ENCODE measurements around the gene KCP.
A peak's percentile ranks its signal among the peaks of the same experiment; 100 is the strongest.

The KCP gene

GRCh38 chr7:128885370-128886187, 24.9 kb downstream of the KCP start:
- DNase-seq, result no peak

DNA sequence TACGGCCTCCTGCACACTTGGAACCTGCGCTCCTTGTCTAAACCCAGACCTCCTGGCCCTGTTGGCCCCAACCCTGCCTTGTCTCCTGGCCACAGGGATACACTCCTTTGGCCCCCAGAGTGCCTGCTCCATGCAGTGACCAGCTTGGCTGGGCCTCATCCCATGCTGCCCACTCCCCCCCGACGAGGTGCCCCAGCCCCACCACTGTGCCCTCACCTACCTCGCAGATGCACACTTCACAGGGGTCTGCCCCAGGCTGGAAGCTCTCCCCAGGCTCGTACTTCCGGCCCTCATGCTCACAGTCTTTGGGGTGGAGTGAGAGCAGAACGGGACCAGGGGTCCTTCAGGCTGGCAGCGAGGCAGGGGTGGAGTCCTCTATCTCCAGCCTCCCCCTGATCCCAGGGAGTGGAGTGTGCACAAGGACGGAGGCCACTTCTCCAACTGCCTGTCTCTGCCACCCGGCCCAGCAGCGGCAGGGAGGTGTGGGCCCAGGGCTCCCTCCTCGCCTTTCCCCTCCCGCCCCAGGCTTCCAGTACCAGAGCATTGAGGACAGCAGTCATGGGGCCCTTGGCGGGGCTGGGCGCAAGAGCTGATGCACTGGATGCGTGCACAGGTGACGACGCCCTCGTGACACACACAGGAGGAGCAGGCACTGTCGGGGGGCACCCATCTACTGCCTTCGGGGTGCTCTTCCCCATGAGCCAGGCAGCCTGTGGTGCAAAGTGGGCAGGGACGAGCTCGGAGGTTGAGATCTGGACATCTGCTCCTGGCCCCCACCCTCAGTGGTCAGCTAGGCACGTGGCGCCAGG, 25.7 kb downstream of the KCP start:
- no peak for DNase-seq

GRCh38 chr7:128883622-128884448, 26.7 kb downstream of the KCP start:
- peak; percentile 87 for DNase-seq

- DNase-seq, result no peak
Measured at GRCh38 chr7:128882134-128882533, 28.4 kb downstream of the KCP start.

DNA sequence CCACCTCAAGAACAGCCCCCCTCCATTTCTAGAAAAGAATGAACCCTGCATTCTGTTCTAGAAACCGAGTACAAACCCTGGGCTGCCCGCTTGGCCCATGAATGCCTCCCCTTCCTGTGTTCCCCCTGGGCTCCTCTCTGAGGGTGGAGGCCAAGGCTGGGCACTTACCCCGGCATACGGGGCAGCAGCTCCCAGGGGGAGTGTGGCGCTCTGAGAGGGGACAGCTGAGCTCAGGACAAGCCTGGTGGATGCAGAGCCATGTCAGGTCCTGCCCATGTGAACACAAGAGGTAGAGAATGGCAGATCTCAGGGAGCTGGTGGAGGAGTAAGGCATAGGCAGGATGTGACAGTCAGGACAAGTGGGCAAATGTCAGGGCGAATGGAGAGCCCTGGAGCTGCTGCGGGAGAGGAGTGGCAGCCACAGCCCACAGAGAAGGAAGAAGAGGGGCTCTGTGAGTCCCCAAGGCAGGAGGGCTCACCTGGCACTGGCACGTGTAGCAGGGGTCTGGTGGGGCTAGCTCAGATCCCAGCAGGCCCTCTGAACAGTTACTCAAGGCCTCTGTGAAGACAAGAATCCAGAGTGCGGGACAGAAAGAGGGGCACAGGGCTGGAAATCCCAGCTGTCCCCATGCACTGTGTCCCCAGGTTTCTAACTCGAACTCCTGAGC, 28.9 kb downstream of the KCP start:
- DNase-seq, result no peak

DNA sequence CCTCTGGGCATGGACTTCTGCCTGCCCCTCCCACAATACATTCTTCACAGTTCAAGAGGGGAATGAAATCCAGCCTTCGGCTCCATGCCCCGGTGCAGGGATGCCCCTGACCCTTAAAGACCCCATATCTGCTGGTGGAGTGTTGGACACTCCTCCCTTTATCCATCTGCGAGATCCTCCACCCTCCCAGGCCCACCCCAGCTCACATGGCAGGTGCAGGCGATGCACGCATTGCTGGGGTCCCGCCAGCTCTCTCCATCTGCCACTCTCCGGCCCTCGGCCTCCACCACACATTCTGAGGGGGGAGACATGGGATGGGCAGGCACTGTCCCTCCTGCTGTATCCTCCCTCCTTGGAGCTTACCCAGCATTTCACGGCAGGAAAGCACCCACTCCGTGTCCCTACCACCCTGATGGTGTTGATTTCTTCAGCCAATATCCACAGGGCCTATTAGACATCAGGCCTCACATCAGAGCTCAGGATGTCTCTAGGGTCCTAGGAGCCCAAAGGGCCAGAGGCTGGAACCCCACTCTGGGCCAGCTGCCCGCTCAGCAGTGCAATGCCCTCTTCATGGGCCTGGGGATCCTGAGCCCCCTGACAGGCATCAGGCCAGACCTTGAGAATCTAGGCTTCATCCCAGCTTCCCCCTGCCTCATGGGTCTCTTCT, 29.6 kb downstream of the KCP start:
- no peak for DNase-seq

GRCh38 chr7:128879939-128880746, 30.4 kb downstream of the KCP start:
- peak; percentile 88 for DNase-seq

- DNase-seq, result no peak
Measured at GRCh38 chr7:128879461-128879938, 31.0 kb downstream of the KCP start.

DNA sequence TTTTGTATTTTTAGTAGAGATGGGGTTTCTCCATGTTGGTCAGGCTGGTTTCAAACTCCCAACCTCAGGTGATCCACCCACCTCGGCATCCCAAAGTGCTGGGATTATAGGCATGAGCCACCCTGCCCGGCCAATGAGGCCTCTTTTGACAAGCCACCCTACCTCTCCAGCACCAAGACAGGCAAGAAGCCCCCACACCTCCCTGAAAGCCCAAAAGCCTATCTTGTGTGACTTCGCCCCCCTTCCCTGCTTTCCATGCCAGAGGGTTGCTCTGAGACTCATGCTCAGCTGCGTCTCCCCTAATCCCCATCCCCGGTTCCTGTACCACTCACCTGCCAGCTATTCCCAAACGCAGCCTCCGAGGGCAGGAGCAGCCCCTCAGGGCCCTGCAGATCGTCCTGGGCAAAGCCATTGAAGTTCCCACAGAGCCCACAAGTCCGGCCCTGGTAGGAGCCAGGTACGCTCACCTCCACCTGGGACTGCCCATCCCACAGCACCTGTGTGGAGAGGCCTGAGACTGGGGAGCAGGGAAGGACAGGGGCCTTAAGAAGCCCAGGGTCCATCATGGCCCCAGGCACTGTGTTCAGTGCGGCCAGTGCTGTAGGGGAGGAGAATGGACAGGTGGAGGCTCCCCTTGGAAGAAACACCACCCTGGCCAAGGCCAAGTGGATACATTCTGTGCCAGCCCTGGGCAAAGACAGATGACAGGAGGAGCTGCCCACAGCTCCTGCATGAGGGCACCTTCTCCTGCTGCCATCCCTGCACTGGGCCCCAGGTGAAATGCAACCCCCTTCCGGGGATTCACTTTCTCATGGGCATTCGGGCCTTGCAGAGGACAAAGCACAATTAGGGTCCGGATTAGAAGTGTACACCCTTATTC, 32.0 kb downstream of the KCP start:
- no peak for DNase-seq

- no peak for DNase-seq
Measured at GRCh38 chr7:128877756-128878120, 32.8 kb downstream of the KCP start.

GRCh38 chr7:128876978-128877755, 33.3 kb downstream of the KCP start:
- no peak for DNase-seq

DNA sequence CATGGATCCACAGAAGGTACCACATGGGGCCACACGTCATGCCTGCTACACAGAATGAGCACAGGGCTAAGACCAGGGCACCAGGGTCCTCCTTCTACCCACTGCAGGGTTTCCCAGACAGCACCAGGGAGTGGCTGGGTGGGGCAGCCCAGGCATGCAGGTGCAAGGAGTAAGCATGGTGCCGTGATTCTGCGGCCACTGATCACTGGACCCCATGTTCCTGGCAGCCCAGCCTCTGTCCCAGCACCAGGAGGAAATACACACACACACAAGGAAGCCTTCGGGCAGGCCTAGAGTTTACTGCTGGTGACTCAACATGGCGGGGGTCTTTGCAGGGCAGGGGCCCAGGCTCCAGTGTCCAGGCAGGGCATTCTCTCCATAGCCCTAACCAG, 33.9 kb downstream of the KCP start:
- no peak for DNase-seq

- DNase-seq, result no peak
Measured at GRCh38 chr7:128876127-128876526, 34.4 kb downstream of the KCP start.

DNA sequence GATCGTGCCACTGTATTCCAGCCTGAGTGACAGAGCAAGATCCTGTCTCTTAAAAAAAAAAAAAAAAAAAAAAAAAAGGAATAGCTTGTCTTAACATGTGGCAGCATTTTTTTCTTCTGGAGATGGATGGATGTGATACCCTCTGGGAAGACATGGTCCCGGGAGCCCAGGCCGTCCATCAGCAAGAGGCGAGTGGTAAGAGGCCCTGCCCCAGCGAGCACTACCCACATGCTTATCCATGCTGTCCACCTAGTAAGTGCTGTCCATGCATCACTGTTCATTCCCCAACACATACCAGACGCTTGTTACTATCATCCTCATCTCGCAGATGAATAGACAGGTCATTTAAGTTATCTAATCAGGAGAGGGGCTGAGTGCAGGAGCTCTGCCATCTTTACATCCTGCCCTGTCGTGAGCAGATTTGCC, 35.0 kb downstream of the KCP start:
- DNase-seq, result no peak

- DNase-seq, result no peak
Measured at GRCh38 chr7:128874140-128875031, 36.1 kb downstream of the KCP start.

GRCh38 chr7:128873234-128873633, 37.3 kb downstream of the KCP start:
- no peak for DNase-seq

DNA sequence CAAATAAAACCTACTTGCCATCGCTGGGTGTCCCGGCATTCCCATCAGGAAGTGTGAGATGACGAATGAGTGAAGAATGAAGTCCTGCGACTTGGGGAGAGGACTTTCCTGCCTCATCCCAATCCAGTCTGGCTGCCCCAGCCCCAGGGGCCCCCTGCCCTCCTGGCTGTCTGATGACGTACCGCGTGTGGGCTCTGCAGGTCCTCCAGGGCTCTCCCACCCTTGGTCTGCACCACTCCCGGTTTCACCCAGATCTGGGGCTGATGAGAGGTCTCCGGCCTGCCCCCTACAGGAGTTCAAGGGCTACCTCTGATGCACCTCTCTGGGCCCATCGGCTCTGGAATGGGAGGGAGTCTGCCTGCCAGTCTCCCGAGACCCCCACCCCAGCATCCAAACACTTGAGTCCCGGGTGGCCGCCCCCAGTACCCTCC, 38.1 kb downstream of the KCP start:
- DNase-seq, result peak; percentile 23

DNA sequence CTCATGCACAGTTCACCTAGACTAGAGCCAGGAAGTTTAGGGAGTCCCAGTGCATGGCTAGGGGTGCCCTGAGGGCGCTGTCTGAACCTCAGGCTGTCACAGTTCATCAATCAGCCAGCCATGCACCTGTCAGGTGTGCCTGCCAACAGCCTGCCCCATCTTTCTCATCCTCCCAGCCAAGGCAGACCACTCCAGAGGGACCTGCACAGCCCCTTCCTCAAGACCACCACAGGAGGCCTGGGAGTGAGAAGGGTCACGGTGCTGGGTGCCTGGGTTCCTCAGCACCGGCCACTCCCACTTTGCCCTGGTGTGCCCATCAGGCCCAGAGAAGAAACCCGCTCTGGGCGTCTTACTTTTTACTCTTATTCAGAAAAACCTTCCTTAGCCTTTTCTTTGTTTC, 39.5 kb downstream of the KCP start:
- no peak for DNase-seq
